RWPE1 (cell line): ENCODE results near the gene ST7.

Experiments
- CTCF ChIA-PET: fragments of 350-600 bp; sonication (Branson Sonifier 250); formaldehyde crosslinking; extraction: SDS; loops from one replicate; lab custom pipeline; 2021; lab: Yijun Ruan, JAX
- POLR2A ChIA-PET: fragments of 400-600 bp; formaldehyde crosslinking; extraction: SDS; loops from one replicate; lab custom pipeline; 2020; ENCODE audit warnings: antibody characterized with exemption; ENCODE audit not compliant: low non-redundant PET; lab: Yijun Ruan, JAX
- DNase-seq: peaks from one replicate; pipeline ENCODE4 v3.0.0; 2012; ENCODE audit warnings: low spot score
- H3K27ac ChIP-seq: fragments of 450-650 bp; 2 replicates; pipeline ENCODE4 v1.5.1; 2017
- CTCF ChIP-seq: fragments of 450-650 bp; conservative IDR thresholded peaks from 2 replicates; pipeline ENCODE4 v1.5.1; 2017; ENCODE audit warnings: low read depth, mild to moderate bottlenecking

ST7 gene

GRCh38 chr7:117188376-117188775 lies 235.1 kb downstream of the ST7 start:
- ChIA-PET POLR2A (no interaction called here), CTCF (no interaction called here)
- no peak overlapping the region for H3K27ac ChIP-seq
- DNase-seq: no peak
- no peak for TF ChIP-seq CTCF

DNA sequence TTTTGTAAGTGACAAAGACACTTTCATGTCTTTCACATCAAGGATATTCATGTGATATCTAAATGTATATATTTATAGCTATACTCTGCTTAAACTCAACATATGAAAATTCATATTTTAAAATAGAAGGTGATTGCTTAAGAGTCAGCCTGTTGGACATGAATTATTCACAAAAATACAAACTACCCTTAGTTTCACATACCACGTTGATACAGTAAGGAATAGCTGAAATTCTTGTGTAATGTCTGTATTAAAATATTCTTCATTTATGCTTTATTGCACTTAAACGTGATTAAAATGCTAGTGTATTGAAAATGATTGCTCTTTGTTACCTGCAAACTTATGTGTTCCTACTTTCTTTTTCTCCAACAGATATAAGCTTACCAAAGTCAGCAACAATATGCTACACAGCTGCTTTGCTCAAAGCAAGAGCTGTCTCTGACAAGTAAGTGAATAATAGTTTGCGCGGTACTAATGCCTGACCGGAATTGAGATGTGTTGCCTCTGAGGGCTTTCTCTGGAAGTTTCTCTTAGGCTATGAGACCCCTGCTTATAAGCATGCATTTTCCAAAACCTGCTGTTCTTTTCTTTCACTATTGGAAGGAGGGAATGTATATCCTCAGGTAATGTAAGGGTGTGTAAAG lies 235.8 kb downstream of the ST7 start:
- TF ChIP-seq CTCF: no peak

GRCh38 chr7:117190104-117190503 lies 236.8 kb downstream of the ST7 start:
- CTCF ChIA-PET: no interaction called here
- POLR2A ChIA-PET: no interaction called here
- DNase-seq: no peak
- no peak for TF ChIP-seq CTCF
- no peak overlapping the region for H3K27ac ChIP-seq

More for the DNA sequence above, 235.8 kb downstream of the ST7 start:
- POLR2A ChIA-PET: no interaction called here
- H3K27ac ChIP-seq: no peak overlapping the region
- no peak for DNase-seq
- CTCF ChIA-PET: interaction anchor here (0.7 kb wide), 1 partner anchor 10 kb away, joined by 3 read pairs; no protein-coding TSS in a partner anchor

GRCh38 chr7:117190746-117191435 lies 237.6 kb downstream of the ST7 start:
- POLR2A ChIA-PET: no interaction called here
- DNase-seq: no peak
- no peak overlapping the region for H3K27ac ChIP-seq
- no peak for TF ChIP-seq CTCF
- CTCF ChIA-PET: no interaction called here

DNA sequence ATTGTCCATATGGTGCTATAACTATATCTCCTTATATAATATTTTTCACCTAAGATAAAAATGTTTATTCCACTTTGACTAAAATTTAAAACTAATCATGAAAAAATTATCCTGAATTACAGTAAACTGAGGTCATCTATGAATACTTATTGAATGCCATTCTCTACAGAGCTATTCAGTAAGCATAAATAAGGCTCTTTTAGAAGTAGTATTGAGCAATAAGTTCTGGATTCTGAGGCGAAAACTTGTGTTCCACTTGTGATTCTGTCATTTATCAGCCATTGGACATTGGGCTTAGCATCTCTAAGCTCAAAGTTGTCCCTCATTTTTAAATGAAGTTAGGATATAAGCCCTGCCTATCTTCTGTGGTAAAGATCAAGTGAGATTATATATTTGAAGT lies 238.8 kb downstream of the ST7 start:
- DNase-seq: no peak
- TF ChIP-seq CTCF: no peak
- CTCF ChIA-PET: interaction anchor here (0.6 kb wide), 1 partner anchor 300 kb away, joined by 8 read pairs; no protein-coding TSS in a partner anchor
- no peak overlapping the region for H3K27ac ChIP-seq
- POLR2A ChIA-PET: no interaction called here

GRCh38 chr7:117193564-117193963 lies 240.3 kb downstream of the ST7 start:
- DNase-seq: no peak
- H3K27ac ChIP-seq: no peak overlapping the region
- no peak for TF ChIP-seq CTCF
- POLR2A ChIA-PET: no interaction called here
- CTCF ChIA-PET: no interaction called here
